HepG2 (cell line): ENCODE measurements around the gene METAP1D. TPM values are rescaled to one million over a fixed set of nuclear protein-coding genes. Genes with fewer than 3 reads are reported as not detected.

ENCODE experiments used
- ARNT2 ChIP-seq: sonication (generic); formaldehyde crosslinking; IDR thresholded peaks from 2 replicates; pipeline ENCODE4 v1.8.0; 2022; ENCODE audit warnings: mild to moderate bottlenecking, low read depth, missing genetic modification reagents, moderate library complexity
- GABPA ChIP-seq, 2 experiments: IDR thresholded peaks; 2 replicates each; pipeline ENCODE4 v1.6.1; 2011 to 2016; ENCODE audit warnings: low read depth in 2 of 2, low read length in 1 of 2, missing biosample characterization in 1 of 2, missing genetic modification characterization in 1 of 2
- GZF1 ChIP-seq: sonication (generic); formaldehyde crosslinking; IDR thresholded peaks from 2 replicates; pipeline ENCODE4 v1.5.1; 2020; ENCODE audit warnings: mild to moderate bottlenecking, missing genetic modification reagents
- HMGA1 ChIP-seq: sonication (generic); formaldehyde crosslinking; conservative IDR thresholded peaks from 2 replicates; pipeline ENCODE4 v1.4.0; 2020; ENCODE audit warnings: missing genetic modification reagents
- IRF2 ChIP-seq: IDR thresholded peaks from 2 replicates; pipeline ENCODE4 v1.6.1; 2018; ENCODE audit warnings: missing genetic modification reagents, missing compliant biosample characterization
- JUNB ChIP-seq: sonication (generic); formaldehyde crosslinking; IDR thresholded peaks from 2 replicates; pipeline ENCODE4 v1.8.0; 2022; ENCODE audit warnings: missing genetic modification reagents, mild to moderate bottlenecking, borderline replicate concordance
- MATR3 ChIP-seq: sonication (generic); formaldehyde crosslinking; IDR thresholded peaks from 2 replicates; pipeline ENCODE4 v1.4.0; 2020; ENCODE audit warnings: missing genetic modification reagents
- MAZ ChIP-seq, 2 experiments: sonication (generic) in 1 of 2; formaldehyde crosslinking in 1 of 2; IDR thresholded peaks; 2 replicates each; pipeline versions ENCODE4 v1.5.0 to v1.6.1; 2012 to 2020; ENCODE audit warnings: low read depth in 2 of 2, mild to moderate bottlenecking in 2 of 2, borderline replicate concordance in 1 of 2, improper control_type of control experiment in 1 of 2, low read length in 1 of 2, missing genetic modification reagents in 1 of 2, moderate library complexity in 1 of 2
- NFKBIZ ChIP-seq: IDR thresholded peaks from 2 replicates; pipeline ENCODE4 v1.6.1; 2018; ENCODE audit warnings: missing genetic modification reagents, missing compliant biosample characterization
- SMAD3 ChIP-seq: sonication (generic); formaldehyde crosslinking; IDR thresholded peaks from 2 replicates; pipeline ENCODE4 v1.4.0; 2020; ENCODE audit warnings: missing genetic modification reagents
- SNAPC2 ChIP-seq: sonication (generic); formaldehyde crosslinking; IDR thresholded peaks from 2 replicates; pipeline ENCODE4 v1.8.1; 2022; ENCODE audit warnings: mild to moderate bottlenecking, missing genetic modification reagents
- SP1 ChIP-seq, 2 experiments: fragments of 450-650 bp in 1 of 2; sonication (generic) in 1 of 2; formaldehyde crosslinking in 1 of 2; IDR thresholded peaks; 2 replicates each; pipeline versions ENCODE4 v1.4.0 to v1.6.1; 2016 to 2020; ENCODE audit warnings: missing genetic modification reagents in 1 of 2
- YEATS2 ChIP-seq: sonication (generic); formaldehyde crosslinking; IDR thresholded peaks from 2 replicates; pipeline ENCODE4 v1.4.0; 2020; ENCODE audit warnings: missing genetic modification reagents, borderline replicate concordance
- ZNF101 ChIP-seq: sonication (generic); formaldehyde crosslinking; IDR thresholded peaks from 2 replicates; pipeline ENCODE4 v1.4.0; 2020; ENCODE audit warnings: mild to moderate bottlenecking, low read depth, missing genetic modification reagents, borderline replicate concordance
- ZNF34 ChIP-seq: sonication (generic); formaldehyde crosslinking; IDR thresholded peaks from 2 replicates; pipeline ENCODE4 v1.4.0; 2020; ENCODE audit warnings: mild to moderate bottlenecking, missing genetic modification reagents, borderline replicate concordance
- ZNF549 ChIP-seq: sonication (generic); formaldehyde crosslinking; IDR thresholded peaks from 2 replicates; pipeline ENCODE4 v1.5.0; 2020; ENCODE audit warnings: missing genetic modification reagents
- ZNF598 ChIP-seq: sonication (generic); formaldehyde crosslinking; IDR thresholded peaks from 2 replicates; pipeline ENCODE4 v1.5.1; 2020; ENCODE audit warnings: mild to moderate bottlenecking, missing genetic modification reagents, borderline replicate concordance
- ZNF652 ChIP-seq: IDR thresholded peaks from 2 replicates; pipeline ENCODE4 v1.6.1; 2016; ENCODE audit warnings: low read depth, borderline replicate concordance
- ZNF678 ChIP-seq: sonication (generic); formaldehyde crosslinking; IDR thresholded peaks from 2 replicates; pipeline ENCODE4 v1.4.0; 2020; ENCODE audit warnings: mild to moderate bottlenecking, missing genetic modification reagents
- polyA plus RNA-seq, 8 experiments: library from polyadenylated mRNA; depleted of rRNA in 3 of 8; stranded (reverse) in 7 of 8; unstranded in 1 of 8; fragments of >200 nt; fragmentation: Illumina TruSeq in 4 of 8; extraction: Trizol in 4 of 8; gene quantifications; 2 replicates each; pipeline versions ENCODE4 v1.2.1 to v1.2.3, GENCODE V29; 2011 to 2016; ENCODE audit warnings: low read depth in 4 of 8, missing spikeins in 1 of 8, mixed read lengths in 1 of 8; ENCODE audit not compliant: insufficient read depth in 1 of 8
- total RNA-seq, 5 experiments: library from RNA; depleted of rRNA; stranded (reverse); fragments of >200 nt; fragmentation: Illumina TruSeq; extraction: Trizol; gene quantifications; 2 replicates each; pipeline ENCODE4 v1.2.3, GENCODE V29; 2016; ENCODE audit warnings: low read depth in 1 of 5
- TF ChIP-seq, protein P1 (sequence below): sonication (generic); formaldehyde crosslinking; IDR thresholded peaks from 2 replicates; pipeline ENCODE4 v1.5.0; 2020; ENCODE audit warnings: mild to moderate bottlenecking, missing genetic modification reagents
- TF ChIP-seq, protein P2 (sequence below): sonication (generic); formaldehyde crosslinking; IDR thresholded peaks from 2 replicates; pipeline ENCODE4 v1.4.0; 2020; ENCODE audit warnings: missing genetic modification reagents
- TF ChIP-seq, protein P3 (sequence below): sonication (generic); formaldehyde crosslinking; IDR thresholded peaks from 2 replicates; pipeline ENCODE4 v1.9.0; 2021; ENCODE audit warnings: missing genetic modification reagents, borderline replicate concordance

METAP1D gene
- total and polyA plus RNA-seq, 2 of the 13 experiments (the other 11 are each of a cell fraction or from before 2014, with no cell fraction given): 14.7 to 21.6 TPM

DNA sequence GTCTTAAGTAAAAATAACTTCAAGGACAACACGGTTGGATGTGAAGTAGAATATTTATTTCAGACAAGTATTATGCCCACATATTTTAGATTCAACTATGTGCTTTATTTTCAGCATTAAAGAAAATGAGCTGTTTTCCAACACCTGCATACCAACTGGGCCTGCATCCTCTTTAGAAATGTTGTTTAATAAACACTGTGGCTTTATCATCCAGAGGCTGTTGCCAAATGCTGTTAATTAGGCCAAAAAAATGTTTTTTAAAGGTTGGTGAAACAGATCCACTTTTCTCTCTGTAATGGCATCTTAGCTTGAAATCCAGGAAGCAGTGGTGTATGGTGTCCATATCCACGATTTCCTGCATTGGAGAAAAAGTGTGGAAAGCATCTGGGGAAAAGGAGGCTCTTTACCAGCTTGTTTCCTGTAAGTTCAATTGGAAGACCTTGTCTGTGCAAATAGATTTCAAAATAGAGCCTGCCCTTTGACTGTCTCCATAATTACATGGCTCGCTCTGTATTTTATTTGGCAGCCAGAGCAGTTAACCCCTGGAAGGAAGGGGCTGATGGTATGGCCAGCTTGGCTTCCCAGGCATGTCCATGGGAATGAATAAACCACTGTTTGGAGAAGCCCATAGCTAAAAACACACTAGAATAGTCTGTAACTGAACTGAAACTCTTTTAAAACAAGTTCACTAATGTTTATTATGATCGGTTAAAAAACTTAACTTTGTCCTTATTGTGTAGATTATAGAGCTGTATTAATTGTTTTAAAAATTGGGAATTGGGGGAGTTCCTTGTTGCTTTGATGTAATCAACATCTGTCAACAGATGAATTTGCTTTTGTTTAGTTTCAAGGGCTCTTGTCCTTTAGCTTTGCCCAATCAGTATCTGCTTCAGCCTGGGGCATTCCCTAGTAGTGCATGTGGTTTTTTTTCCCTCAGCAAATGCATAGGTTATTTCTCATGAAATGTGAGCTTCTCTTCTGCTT lies 52.5 kb downstream of the METAP1D start (continued):
- TF ChIP-seq ZNF34: peak; percentile 31; the same call in 1 of the 2 replicates
- no peak for TF ChIP-seq GABPA (IDR thresholded peaks at IDR 0.05; ENCODE audit: low read depth, low read length)
- peak; percentile 58; the same call in 1 of the 2 replicates for TF ChIP-seq GABPA (CRISPR knock-in tag; IDR thresholded peaks at IDR 0.05; ENCODE audit: low read depth)
- TF ChIP-seq ZNF101 (CRISPR knock-in tag): no peak
- TF ChIP-seq IRF2 (CRISPR knock-in tag): peak; percentile 82
- peak; percentile 98 for TF ChIP-seq SMAD3 (CRISPR knock-in tag)
- peak; percentile 94 for TF ChIP-seq NFKBIZ (CRISPR knock-in tag)
- peak; percentile 82; the same call in 1 of the 2 replicates for TF ChIP-seq SNAPC2 (CRISPR knock-in tag)
- TF ChIP-seq SP1 (IDR thresholded peaks at IDR 0.05): no peak
- no peak for TF ChIP-seq SP1 (CRISPR knock-in tag; IDR thresholded peaks at IDR 0.05)
- TF ChIP-seq JUNB (CRISPR knock-in tag): no peak
- TF ChIP-seq ZNF678 (CRISPR knock-in tag): no peak
- no peak for TF ChIP-seq ZNF598 (CRISPR knock-in tag)
- TF ChIP-seq, protein P1, sequence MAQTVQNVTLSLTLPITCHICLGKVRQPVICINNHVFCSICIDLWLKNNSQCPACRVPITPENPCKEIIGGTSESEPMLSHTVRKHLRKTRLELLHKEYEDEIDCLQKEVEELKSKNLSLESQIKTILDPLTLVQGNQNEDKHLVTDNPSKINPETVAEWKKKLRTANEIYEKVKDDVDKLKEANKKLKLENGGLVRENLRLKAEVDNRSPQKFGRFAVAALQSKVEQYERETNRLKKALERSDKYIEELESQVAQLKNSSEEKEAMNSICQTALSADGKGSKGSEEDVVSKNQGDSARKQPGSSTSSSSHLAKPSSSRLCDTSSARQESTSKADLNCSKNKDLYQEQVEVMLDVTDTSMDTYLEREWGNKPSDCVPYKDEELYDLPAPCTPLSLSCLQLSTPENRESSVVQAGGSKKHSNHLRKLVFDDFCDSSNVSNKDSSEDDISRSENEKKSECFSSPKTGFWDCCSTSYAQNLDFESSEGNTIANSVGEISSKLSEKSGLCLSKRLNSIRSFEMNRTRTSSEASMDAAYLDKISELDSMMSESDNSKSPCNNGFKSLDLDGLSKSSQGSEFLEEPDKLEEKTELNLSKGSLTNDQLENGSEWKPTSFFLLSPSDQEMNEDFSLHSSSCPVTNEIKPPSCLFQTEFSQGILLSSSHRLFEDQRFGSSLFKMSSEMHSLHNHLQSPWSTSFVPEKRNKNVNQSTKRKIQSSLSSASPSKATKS (CRISPR knock-in tag): no peak
- peak; percentile 60; the same call in 1 of the 2 replicates for TF ChIP-seq YEATS2 (CRISPR knock-in tag)
- no peak for TF ChIP-seq MATR3
- TF ChIP-seq MAZ (IDR thresholded peaks at IDR 0.05; ENCODE audit: borderline replicate concordance, low read depth, low read length): peak; percentile 64; the same call in 1 of the 2 replicates
- peak; percentile 46; the same call in 1 of the 2 replicates for TF ChIP-seq MAZ (CRISPR knock-in tag; IDR thresholded peaks at IDR 0.05; ENCODE audit: low read depth)
- no peak for TF ChIP-seq ARNT2 (CRISPR knock-in tag)
- TF ChIP-seq HMGA1 (CRISPR knock-in tag): no peak
- peak; percentile 100 for TF ChIP-seq ZNF652 (CRISPR knock-in tag)
- TF ChIP-seq ZNF549 (CRISPR knock-in tag): no peak
- no peak for TF ChIP-seq GZF1 (CRISPR knock-in tag)
- TF ChIP-seq, protein P2, sequence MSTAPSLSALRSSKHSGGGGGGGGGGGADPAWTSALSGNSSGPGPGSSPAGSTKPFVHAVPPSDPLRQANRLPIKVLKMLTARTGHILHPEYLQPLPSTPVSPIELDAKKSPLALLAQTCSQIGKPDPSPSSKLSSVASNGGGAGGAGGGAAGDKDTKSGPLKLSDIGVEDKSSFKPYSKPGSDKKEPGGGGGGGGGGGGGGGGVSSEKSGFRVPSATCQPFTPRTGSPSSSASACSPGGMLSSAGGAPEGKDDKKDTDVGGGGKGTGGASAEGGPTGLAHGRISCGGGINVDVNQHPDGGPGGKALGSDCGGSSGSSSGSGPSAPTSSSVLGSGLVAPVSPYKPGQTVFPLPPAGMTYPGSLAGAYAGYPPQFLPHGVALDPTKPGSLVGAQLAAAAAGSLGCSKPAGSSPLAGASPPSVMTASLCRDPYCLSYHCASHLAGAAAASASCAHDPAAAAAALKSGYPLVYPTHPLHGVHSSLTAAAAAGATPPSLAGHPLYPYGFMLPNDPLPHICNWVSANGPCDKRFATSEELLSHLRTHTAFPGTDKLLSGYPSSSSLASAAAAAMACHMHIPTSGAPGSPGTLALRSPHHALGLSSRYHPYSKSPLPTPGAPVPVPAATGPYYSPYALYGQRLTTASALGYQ: peak; percentile 95
- TF ChIP-seq, protein P3, sequence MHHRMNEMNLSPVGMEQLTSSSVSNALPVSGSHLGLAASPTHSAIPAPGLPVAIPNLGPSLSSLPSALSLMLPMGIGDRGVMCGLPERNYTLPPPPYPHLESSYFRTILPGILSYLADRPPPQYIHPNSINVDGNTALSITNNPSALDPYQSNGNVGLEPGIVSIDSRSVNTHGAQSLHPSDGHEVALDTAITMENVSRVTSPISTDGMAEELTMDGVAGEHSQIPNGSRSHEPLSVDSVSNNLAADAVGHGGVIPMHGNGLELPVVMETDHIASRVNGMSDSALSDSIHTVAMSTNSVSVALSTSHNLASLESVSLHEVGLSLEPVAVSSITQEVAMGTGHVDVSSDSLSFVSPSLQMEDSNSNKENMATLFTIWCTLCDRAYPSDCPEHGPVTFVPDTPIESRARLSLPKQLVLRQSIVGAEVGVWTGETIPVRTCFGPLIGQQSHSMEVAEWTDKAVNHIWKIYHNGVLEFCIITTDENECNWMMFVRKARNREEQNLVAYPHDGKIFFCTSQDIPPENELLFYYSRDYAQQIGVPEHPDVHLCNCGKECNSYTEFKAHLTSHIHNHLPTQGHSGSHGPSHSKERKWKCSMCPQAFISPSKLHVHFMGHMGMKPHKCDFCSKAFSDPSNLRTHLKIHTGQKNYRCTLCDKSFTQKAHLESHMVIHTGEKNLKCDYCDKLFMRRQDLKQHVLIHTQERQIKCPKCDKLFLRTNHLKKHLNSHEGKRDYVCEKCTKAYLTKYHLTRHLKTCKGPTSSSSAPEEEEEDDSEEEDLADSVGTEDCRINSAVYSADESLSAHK (CRISPR knock-in tag): no peak
